ENCODE data around the gene EDN2. TPM values are rescaled to one million over a fixed set of nuclear protein-coding genes. Genes with fewer than 3 reads are reported as not detected.

EDN2 gene
- total RNA-seq, 1 experiment from 2014 or later, result 0.24 TPM

DNA sequence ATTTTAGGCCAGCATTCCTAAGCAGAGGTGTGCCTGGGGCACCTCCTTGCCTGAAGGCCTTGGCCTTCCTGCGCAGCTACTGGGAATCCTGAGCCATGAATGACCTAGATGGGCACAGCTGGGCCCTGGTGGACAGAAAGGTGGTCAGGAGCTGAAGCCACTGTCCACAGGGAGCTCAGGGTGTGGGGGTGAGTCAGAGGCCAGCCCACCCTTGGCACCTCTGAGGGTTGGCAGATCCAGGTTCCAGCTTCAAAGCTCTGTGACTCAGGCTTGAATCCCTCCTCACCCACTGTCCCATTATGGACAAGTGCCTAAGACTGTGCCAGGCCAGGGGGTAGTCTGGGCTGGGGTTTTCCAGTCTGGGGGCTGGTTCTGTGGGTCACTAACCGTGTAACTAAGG is 6.4 kb upstream of the EDN2 start:
- no peak overlapping the region for H3K27ac Mint-ChIP-seq
- no peak overlapping the region for H3T11ph ChIP-seq (ENCODE audit: low read length)
- DNase-seq, result no peak
- H3K18ac ChIP-seq (ENCODE audit: insufficient read length, low read depth, low read length), result no peak overlapping the region
- H2BK15ac ChIP-seq (ENCODE audit: low read depth, low read length), result no peak overlapping the region
- no peaks in the 10 kb centered on the region for H3K79me1 ChIP-seq (ENCODE audit: insufficient read depth, low read depth, low read length, poor library complexity, severe bottlenecking)
- H2BK120ac ChIP-seq (ENCODE audit: low read depth, low read length, poor library complexity, severe bottlenecking), result no peak overlapping the region
- H3K4ac ChIP-seq (ENCODE audit: low read depth, low read length), result no peak overlapping the region
- H3K4me1 Mint-ChIP-seq, result peaks cover 37 to 39% of the 10 kb centered on the region in 2 experiments
- H3K4me3 Mint-ChIP-seq, result no peak overlapping the region
- no peaks in the 10 kb centered on the region for H4K20me1 ChIP-seq (ENCODE audit: control insufficient read depth, insufficient read depth, insufficient read length)
- no peak overlapping the region for H2BK20ac ChIP-seq (ENCODE audit: low read depth, low read length, poor library complexity, severe bottlenecking)
- H3K23ac ChIP-seq (ENCODE audit: insufficient read length, low read depth, low read length), result no peak overlapping the region
- no peak overlapping the region for H3K27ac ChIP-seq (ENCODE audit: insufficient read length, low read depth, low read length)
- H2AFZ ChIP-seq (ENCODE audit: low read length), result no peak overlapping the region
- no peak overlapping the region for H3K56ac ChIP-seq (ENCODE audit: insufficient read length, low read depth, low read length)
- no peaks in the 10 kb centered on the region; the same call in 1 of the 2 replicates for H3K4me1 ChIP-seq (ENCODE audit: insufficient read depth, low read length)
- TF ChIP-seq, protein P1, sequence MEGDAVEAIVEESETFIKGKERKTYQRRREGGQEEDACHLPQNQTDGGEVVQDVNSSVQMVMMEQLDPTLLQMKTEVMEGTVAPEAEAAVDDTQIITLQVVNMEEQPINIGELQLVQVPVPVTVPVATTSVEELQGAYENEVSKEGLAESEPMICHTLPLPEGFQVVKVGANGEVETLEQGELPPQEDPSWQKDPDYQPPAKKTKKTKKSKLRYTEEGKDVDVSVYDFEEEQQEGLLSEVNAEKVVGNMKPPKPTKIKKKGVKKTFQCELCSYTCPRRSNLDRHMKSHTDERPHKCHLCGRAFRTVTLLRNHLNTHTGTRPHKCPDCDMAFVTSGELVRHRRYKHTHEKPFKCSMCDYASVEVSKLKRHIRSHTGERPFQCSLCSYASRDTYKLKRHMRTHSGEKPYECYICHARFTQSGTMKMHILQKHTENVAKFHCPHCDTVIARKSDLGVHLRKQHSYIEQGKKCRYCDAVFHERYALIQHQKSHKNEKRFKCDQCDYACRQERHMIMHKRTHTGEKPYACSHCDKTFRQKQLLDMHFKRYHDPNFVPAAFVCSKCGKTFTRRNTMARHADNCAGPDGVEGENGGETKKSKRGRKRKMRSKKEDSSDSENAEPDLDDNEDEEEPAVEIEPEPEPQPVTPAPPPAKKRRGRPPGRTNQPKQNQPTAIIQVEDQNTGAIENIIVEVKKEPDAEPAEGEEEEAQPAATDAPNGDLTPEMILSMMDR (conservative IDR thresholded peaks at IDR 0.05), result no peak
- no peaks in the 10 kb centered on the region for H3K27me3 ChIP-seq (ENCODE audit: insufficient read depth, low read length)
- H3K27me3 Mint-ChIP-seq (ENCODE audit: low read depth), result peaks cover 20% of the 10 kb centered on the region
- no peaks in the 10 kb centered on the region for H3K79me2 ChIP-seq (ENCODE audit: insufficient read depth, low read length)
- WGBS (ENCODE audit: extremely low coverage, insufficient read length, low lambda C conversion rate), result no CpG with 5 or more reads among the region's 2 CpGs
- no peak overlapping the region for H2BK12ac ChIP-seq (ENCODE audit: insufficient read length, low read depth, low read length)
- H3K14ac ChIP-seq (ENCODE audit: insufficient read depth, low read length), result no peak overlapping the region
- peaks cover 0 to 2% (median 2%) of the 10 kb centered on the region in 3 experiments; a peak in 1 of 7 replicates for H3K36me3 Mint-ChIP-seq (ENCODE audit: insufficient read depth in 1 of 3, low read depth in 3 of 3)
- H3K23me2 ChIP-seq (ENCODE audit: insufficient read length, low read depth, low read length, poor library complexity, severe bottlenecking), result no peaks in the 10 kb centered on the region
- H4K5ac ChIP-seq (ENCODE audit: insufficient read length, low read depth, low read length), result no peak overlapping the region
- no peak overlapping the region for H4K8ac ChIP-seq (replicated peaks; ENCODE audit: insufficient read length, low read depth, low read length)
- H3K4me2 ChIP-seq (ENCODE audit: insufficient read depth, insufficient read length, low read length), result no peak overlapping the region
- H2AK5ac ChIP-seq (ENCODE audit: insufficient read length, low read length), result no peak overlapping the region
- H3K9me3 ChIP-seq (ENCODE audit: control insufficient read depth, low read depth, low read length), result no peaks in the 10 kb centered on the region
- no peak overlapping the region for H4K91ac ChIP-seq (ENCODE audit: insufficient read length, low read depth, low read length)
- no peak overlapping the region for H2BK5ac ChIP-seq (ENCODE audit: insufficient read length, low read length)
- no peak overlapping the region for H3K9ac ChIP-seq (ENCODE audit: extremely low read depth, insufficient read length, low read length)
- H3K9me3 Mint-ChIP-seq, result peaks cover 0 to 3% of the 10 kb centered on the region in 2 experiments; a peak in 2 of 5 replicates

Measured in H9 (cell line).